Stimulated activated CD4-positive, alpha-beta T cell treated with anti-CD3 and anti-CD28 coated beads, Interleukin-1b, Interleukin-23, amount 100 ng/mL, for 24 hours (primary cell): ENCODE results near the gene RBM15B.
"Not testable (repeated sequence)": the region's sequence is repeated elsewhere in the genome, so short reads cannot be mapped to it uniquely, and the experiment has no call there.

Experiments
- DNase-seq, 4 experiments: peaks; one replicate each; pipeline ENCODE4 v3.0.0-alpha.2; 2020; ENCODE audit warnings: low read depth in 4 of 4, low spot score in 1 of 4

RBM15B gene

GRCh38 chr3:51391075-51391565 is at the start of gene RBM15B:
RBM15B (plus strand) TSS chr3:51391285; CDS start chr3:51391400, 115 bp downstream.
- peak; percentile 93 to 95 (median 94) for DNase-seq

- no peak for DNase-seq
Measured at GRCh38 chr3:51343918-51344687, 47.0 kb upstream of the RBM15B start.

GRCh38 chr3:51350751-51351150 is 40.3 kb upstream of the RBM15B start:
- no peak for DNase-seq

GRCh38 chr3:51353131-51353530 is 38.0 kb upstream of the RBM15B start:
- DNase-seq = no peak

GRCh38 chr3:51353691-51354090 is 37.4 kb upstream of the RBM15B start:
- DNase-seq = no peak

GRCh38 chr3:51354172-51354571 is 36.9 kb upstream of the RBM15B start:
- DNase-seq = no peak

GRCh38 chr3:51354731-51355615 is 36.1 kb upstream of the RBM15B start:
- no peak for DNase-seq

- DNase-seq = no peak
Measured at GRCh38 chr3:51355891-51356578, 35.0 kb upstream of the RBM15B start.

GRCh38 chr3:51357856-51358255 is 33.2 kb upstream of the RBM15B start:
- no peak for DNase-seq

- DNase-seq = no peak
Measured at GRCh38 chr3:51358981-51359380, 32.1 kb upstream of the RBM15B start.

GRCh38 chr3:51360806-51361205 is 30.3 kb upstream of the RBM15B start:
- no peak for DNase-seq

GRCh38 chr3:51361746-51362145 is 29.3 kb upstream of the RBM15B start:
- DNase-seq = no peak

GRCh38 chr3:51362476-51362875 is 28.6 kb upstream of the RBM15B start:
- DNase-seq = no peak

- not testable (repeated sequence) for DNase-seq
Measured at GRCh38 chr3:51368276-51368675, 22.8 kb upstream of the RBM15B start.

- DNase-seq = peak in 1 of 4 experiments; percentile 30
Measured at GRCh38 chr3:51371943-51372557, 19.0 kb upstream of the RBM15B start.

GRCh38 chr3:51373658-51374421 is 17.2 kb upstream of the RBM15B start:
- DNase-seq = no peak

GRCh38 chr3:51374456-51374855 is 16.6 kb upstream of the RBM15B start:
- DNase-seq = no peak

GRCh38 chr3:51375136-51375535 is 15.9 kb upstream of the RBM15B start:
- no peak for DNase-seq

- DNase-seq = no peak
Measured at GRCh38 chr3:51375571-51375970, 15.5 kb upstream of the RBM15B start.

GRCh38 chr3:51378065-51378464 is 13.0 kb upstream of the RBM15B start:
- no peak for DNase-seq
